Spleen (tissue), 7 donors: ENCODE measurements around the gene SDK1.

Source experiments
- CTCF ChIP-seq, 11 experiments: fragments of 200-600 bp in 7 of 11; fragments of 450-650 bp in 4 of 11; sonication (generic) in 4 of 11; IDR thresholded peaks in 8 of 11; conservative IDR thresholded peaks in 3 of 11; 1 replicate in 7 of 11; 2 replicates in 4 of 11; pipeline versions ENCODE4 v1.4.0 to v1.8.0; 2016 to 2021; ENCODE audit warnings: antibody characterized with exemption in 11 of 11, inconsistent platforms in 4 of 11, mild to moderate bottlenecking in 1 of 11
- POLR2A ChIP-seq, 3 donors: fragments of 450-650 bp; IDR thresholded peaks; one replicate each; pipeline ENCODE4 v1.5.1; 2017; ENCODE audit warnings: antibody characterized with exemption in 3 of 3, mild to moderate bottlenecking in 1 of 3
- POLR2AphosphoS5 ChIP-seq, 3 donors: sonication (generic); formaldehyde crosslinking; IDR thresholded peaks; one replicate each; pipeline ENCODE4 v1.5.1; 2017; ENCODE audit warnings: antibody characterized with exemption in 3 of 3
- donor health status: DM: no; HTN: no; CAD: no; lungs with moderate emphysema.
- donor health status: DM: no; HTN: no; CAD: no.
- donor health status: DM: no; HTN: no; CAD: no.

DNA sequence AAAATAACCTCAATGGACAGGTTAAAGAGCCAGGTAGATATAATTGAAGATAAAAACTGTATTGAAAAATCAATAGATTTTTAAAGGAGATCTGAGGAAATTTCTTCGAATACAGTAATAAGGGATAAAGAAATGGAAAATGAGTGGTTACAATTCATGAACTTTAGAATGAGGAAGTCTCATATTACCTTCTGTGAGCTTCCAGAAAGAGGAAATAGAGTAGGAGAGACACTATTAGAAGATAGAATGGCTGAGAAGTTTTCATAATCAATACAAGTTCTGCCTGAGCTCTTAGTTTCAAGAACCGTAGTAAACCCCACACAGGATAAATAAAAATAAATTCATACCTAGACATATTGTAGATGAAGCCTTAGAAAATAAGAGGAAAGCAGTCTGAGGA, 11.5 kb downstream of the SDK1 start:
- no peak for TF ChIP-seq CTCF (IDR thresholded peaks at IDR 0.05 in 8 of 11, conservative IDR thresholded peaks at IDR 0.05 in 3 of 11)
- TF ChIP-seq POLR2AphosphoS5 (IDR thresholded peaks at IDR 0.05): no peak
- no peak for TF ChIP-seq POLR2A (IDR thresholded peaks at IDR 0.05)
